NB4 (cell line): Measurements from ENCODE around the gene FLT4.

Source experiments
- POLR2A ChIP-seq: IDR thresholded peaks from 2 replicates; pipeline ENCODE4 v1.6.1; 2011; ENCODE audit warnings: mild to moderate bottlenecking; ENCODE audit not compliant: insufficient read length; ENCODE audit errors: extremely low read depth
- TF ChIP-seq, protein P1 (sequence below): IDR thresholded peaks from one replicate; pipeline ENCODE4 v1.5.1; 2012; ENCODE audit warnings: low read depth, low read length
- TF ChIP-seq, protein P2 (sequence below): IDR thresholded peaks from 2 replicates; pipeline ENCODE4 v1.6.1; 2011; ENCODE audit warnings: low read depth, low read length

DNA sequence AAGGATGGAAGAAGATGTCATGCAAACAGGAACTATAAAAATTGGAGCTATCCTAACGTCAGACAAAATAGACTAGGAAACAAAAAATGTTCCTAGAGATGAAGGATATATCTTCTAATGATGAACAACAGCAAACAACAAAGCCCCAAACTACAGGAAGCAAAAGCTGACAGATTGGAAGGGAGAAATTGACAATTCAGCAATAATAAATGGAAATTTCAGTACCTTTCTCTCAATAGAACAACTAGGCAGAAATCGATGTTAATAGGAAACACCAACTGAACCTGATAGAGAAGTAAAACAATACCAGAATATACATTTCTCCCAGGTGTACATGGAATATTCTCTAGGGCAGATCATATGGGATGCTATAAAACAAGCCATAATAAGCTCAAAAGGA lies 65.7 kb downstream of the FLT4 start:
- TF ChIP-seq, protein P1, sequence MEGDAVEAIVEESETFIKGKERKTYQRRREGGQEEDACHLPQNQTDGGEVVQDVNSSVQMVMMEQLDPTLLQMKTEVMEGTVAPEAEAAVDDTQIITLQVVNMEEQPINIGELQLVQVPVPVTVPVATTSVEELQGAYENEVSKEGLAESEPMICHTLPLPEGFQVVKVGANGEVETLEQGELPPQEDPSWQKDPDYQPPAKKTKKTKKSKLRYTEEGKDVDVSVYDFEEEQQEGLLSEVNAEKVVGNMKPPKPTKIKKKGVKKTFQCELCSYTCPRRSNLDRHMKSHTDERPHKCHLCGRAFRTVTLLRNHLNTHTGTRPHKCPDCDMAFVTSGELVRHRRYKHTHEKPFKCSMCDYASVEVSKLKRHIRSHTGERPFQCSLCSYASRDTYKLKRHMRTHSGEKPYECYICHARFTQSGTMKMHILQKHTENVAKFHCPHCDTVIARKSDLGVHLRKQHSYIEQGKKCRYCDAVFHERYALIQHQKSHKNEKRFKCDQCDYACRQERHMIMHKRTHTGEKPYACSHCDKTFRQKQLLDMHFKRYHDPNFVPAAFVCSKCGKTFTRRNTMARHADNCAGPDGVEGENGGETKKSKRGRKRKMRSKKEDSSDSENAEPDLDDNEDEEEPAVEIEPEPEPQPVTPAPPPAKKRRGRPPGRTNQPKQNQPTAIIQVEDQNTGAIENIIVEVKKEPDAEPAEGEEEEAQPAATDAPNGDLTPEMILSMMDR: no peak
- TF ChIP-seq POLR2A: no peak
- TF ChIP-seq, protein P2, sequence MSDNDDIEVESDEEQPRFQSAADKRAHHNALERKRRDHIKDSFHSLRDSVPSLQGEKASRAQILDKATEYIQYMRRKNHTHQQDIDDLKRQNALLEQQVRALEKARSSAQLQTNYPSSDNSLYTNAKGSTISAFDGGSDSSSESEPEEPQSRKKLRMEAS: no peak
